ENCODE data around the gene EXTL2. TPM values are rescaled to one million over a fixed set of nuclear protein-coding genes. Genes with fewer than 3 reads are reported as not detected.
A peak's percentile ranks its signal among the peaks of the same experiment; 100 is the strongest.

EXTL2 gene
- total RNA-seq, 1 experiment from 2014 or later: 41.0 TPM

- no peak overlapping the region for H3K27ac Mint-ChIP-seq
- CTCF ChIA-PET: no interaction called here
- H3K27me3 Mint-ChIP-seq (ENCODE audit: low read depth): no peaks in the 10 kb centered on the region
- DNase-seq (ENCODE audit: low spot score): no peak
- H3K9me3 Mint-ChIP-seq: no peaks in the 10 kb centered on the region
- POLR2A ChIA-PET: no interaction called here
- TF ChIP-seq, protein P1, sequence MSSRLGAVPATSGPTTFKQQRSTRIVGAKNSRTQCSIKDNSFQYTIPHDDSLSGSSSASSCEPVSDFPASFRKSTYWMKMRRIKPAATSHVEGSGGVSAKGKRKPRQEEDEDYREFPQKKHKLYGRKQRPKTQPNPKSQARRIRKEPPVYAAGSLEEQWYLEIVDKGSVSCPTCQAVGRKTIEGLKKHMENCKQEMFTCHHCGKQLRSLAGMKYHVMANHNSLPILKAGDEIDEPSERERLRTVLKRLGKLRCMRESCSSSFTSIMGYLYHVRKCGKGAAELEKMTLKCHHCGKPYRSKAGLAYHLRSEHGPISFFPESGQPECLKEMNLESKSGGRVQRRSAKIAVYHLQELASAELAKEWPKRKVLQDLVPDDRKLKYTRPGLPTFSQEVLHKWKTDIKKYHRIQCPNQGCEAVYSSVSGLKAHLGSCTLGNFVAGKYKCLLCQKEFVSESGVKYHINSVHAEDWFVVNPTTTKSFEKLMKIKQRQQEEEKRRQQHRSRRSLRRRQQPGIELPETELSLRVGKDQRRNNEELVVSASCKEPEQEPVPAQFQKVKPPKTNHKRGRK (CRISPR knock-in tag; IDR thresholded peaks at IDR 0.05; ENCODE audit: borderline replicate concordance): no peak
- TF ChIP-seq, protein P2, sequence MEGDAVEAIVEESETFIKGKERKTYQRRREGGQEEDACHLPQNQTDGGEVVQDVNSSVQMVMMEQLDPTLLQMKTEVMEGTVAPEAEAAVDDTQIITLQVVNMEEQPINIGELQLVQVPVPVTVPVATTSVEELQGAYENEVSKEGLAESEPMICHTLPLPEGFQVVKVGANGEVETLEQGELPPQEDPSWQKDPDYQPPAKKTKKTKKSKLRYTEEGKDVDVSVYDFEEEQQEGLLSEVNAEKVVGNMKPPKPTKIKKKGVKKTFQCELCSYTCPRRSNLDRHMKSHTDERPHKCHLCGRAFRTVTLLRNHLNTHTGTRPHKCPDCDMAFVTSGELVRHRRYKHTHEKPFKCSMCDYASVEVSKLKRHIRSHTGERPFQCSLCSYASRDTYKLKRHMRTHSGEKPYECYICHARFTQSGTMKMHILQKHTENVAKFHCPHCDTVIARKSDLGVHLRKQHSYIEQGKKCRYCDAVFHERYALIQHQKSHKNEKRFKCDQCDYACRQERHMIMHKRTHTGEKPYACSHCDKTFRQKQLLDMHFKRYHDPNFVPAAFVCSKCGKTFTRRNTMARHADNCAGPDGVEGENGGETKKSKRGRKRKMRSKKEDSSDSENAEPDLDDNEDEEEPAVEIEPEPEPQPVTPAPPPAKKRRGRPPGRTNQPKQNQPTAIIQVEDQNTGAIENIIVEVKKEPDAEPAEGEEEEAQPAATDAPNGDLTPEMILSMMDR (IDR thresholded peaks at IDR 0.05): peak; percentile 34; the same call in 1 of the 2 replicates
- TF ChIP-seq NR3C1 (CRISPR knock-in tag; conservative IDR thresholded peaks at IDR 0.05; ENCODE audit: low read depth) (no peak), RELA (CRISPR knock-in tag; IDR thresholded peaks at IDR 0.05; ENCODE audit: borderline replicate concordance) (no peak), NFATC4 (CRISPR knock-in tag; IDR thresholded peaks at IDR 0.05) (no peak)
- TF ChIP-seq, protein P3, sequence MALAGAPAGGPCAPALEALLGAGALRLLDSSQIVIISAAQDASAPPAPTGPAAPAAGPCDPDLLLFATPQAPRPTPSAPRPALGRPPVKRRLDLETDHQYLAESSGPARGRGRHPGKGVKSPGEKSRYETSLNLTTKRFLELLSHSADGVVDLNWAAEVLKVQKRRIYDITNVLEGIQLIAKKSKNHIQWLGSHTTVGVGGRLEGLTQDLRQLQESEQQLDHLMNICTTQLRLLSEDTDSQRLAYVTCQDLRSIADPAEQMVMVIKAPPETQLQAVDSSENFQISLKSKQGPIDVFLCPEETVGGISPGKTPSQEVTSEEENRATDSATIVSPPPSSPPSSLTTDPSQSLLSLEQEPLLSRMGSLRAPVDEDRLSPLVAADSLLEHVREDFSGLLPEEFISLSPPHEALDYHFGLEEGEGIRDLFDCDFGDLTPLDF (CRISPR knock-in tag; IDR thresholded peaks at IDR 0.05): no peak
- TF ChIP-seq, protein P4, sequence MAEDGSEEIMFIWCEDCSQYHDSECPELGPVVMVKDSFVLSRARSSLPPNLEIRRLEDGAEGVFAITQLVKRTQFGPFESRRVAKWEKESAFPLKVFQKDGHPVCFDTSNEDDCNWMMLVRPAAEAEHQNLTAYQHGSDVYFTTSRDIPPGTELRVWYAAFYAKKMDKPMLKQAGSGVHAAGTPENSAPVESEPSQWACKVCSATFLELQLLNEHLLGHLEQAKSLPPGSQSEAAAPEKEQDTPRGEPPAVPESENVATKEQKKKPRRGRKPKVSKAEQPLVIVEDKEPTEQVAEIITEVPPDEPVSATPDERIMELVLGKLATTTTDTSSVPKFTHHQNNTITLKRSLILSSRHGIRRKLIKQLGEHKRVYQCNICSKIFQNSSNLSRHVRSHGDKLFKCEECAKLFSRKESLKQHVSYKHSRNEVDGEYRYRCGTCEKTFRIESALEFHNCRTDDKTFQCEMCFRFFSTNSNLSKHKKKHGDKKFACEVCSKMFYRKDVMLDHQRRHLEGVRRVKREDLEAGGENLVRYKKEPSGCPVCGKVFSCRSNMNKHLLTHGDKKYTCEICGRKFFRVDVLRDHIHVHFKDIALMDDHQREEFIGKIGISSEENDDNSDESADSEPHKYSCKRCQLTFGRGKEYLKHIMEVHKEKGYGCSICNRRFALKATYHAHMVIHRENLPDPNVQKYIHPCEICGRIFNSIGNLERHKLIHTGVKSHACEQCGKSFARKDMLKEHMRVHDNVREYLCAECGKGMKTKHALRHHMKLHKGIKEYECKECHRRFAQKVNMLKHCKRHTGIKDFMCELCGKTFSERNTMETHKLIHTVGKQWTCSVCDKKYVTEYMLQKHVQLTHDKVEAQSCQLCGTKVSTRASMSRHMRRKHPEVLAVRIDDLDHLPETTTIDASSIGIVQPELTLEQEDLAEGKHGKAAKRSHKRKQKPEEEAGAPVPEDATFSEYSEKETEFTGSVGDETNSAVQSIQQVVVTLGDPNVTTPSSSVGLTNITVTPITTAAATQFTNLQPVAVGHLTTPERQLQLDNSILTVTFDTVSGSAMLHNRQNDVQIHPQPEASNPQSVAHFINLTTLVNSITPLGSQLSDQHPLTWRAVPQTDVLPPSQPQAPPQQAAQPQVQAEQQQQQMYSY (CRISPR knock-in tag; IDR thresholded peaks at IDR 0.05): no peak
- TF ChIP-seq, protein P5, sequence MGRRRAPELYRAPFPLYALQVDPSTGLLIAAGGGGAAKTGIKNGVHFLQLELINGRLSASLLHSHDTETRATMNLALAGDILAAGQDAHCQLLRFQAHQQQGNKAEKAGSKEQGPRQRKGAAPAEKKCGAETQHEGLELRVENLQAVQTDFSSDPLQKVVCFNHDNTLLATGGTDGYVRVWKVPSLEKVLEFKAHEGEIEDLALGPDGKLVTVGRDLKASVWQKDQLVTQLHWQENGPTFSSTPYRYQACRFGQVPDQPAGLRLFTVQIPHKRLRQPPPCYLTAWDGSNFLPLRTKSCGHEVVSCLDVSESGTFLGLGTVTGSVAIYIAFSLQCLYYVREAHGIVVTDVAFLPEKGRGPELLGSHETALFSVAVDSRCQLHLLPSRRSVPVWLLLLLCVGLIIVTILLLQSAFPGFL (CRISPR knock-in tag; IDR thresholded peaks at IDR 0.05; ENCODE audit: borderline replicate concordance): no peak
- H3K4me3 Mint-ChIP-seq: no peak overlapping the region
- H3K36me3 Mint-ChIP-seq: no peaks in the 10 kb centered on the region
- peaks cover 7% of the 10 kb centered on the region; the same call in 1 of the 2 replicates for H3K4me1 Mint-ChIP-seq
- no peak for ATAC-seq
Measured at GRCh38 chr1:100866041-100866900, 28.4 kb downstream of the EXTL2 start.

DNA sequence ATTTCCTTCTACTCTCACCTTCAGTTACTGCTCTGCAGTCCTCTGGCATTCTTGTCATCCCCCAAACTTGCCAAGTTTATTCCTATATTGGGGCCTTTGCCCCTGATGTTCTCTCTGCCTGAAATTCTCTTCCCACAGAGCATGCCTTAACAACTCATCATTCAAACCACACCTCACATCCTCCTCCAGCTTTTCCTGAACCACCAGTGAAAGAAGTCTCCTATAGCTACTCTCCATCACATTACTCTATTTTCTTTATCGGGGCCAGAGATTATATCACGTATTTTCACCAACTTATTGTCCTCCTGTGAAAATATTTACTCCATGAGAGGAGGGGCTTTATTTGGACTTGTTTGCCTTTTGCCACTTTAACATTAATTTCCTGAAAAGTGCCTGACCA is 32.1 kb downstream of the EXTL2 start:
- Mint-ChIP-seq H3K27me3 (ENCODE audit: low read depth) (0 out of 2 replicates have a peak, but pooled peaks cover 4% of the 10 kb centered on the region), H3K36me3 (no peaks in the 10 kb centered on the region), H3K4me3 (no peak overlapping the region), H3K27ac (no peak overlapping the region), H3K9me3 (no peaks in the 10 kb centered on the region), H3K4me1 (peaks cover 9% of the 10 kb centered on the region)
- DNase-seq (ENCODE audit: low spot score) (no peak), ATAC-seq (no peak)
- ChIA-PET POLR2A (no interaction called here), CTCF (no interaction called here)
- no peak for TF ChIP-seq CBFB (CRISPR knock-in tag; IDR thresholded peaks at IDR 0.05; ENCODE audit: low read depth)
- no peak for TF ChIP-seq FOXP4 (CRISPR knock-in tag; IDR thresholded peaks at IDR 0.05)
- TF ChIP-seq TCF7 (CRISPR knock-in tag; IDR thresholded peaks at IDR 0.05; ENCODE audit: low read depth): no peak
- TF ChIP-seq KAT7 (CRISPR knock-in tag; IDR thresholded peaks at IDR 0.05; ENCODE audit: borderline replicate concordance): no peak
- no peak for TF ChIP-seq ELF4 (CRISPR knock-in tag; IDR thresholded peaks at IDR 0.05; ENCODE audit: low read depth)
- TF ChIP-seq CREM (CRISPR knock-in tag; IDR thresholded peaks at IDR 0.05): no peak
- no peak for TF ChIP-seq ZNF263 (CRISPR knock-in tag; IDR thresholded peaks at IDR 0.05; ENCODE audit: low read depth)
- no peak for TF ChIP-seq ATF3 (CRISPR knock-in tag; conservative IDR thresholded peaks at IDR 0.05)
- no peak for TF ChIP-seq NR2C2 (CRISPR knock-in tag; IDR thresholded peaks at IDR 0.05)
- no peak for TF ChIP-seq TEAD1 (CRISPR knock-in tag; IDR thresholded peaks at IDR 0.05)
- TF ChIP-seq ZNF281 (CRISPR knock-in tag; IDR thresholded peaks at IDR 0.05): no peak
